Gastroesophageal sphincter (tissue), 3 donors: ENCODE results near the gene RBMS2.
"Not testable (repeated sequence)": the region's sequence is repeated elsewhere in the genome, so short reads cannot be mapped to it uniquely, and the experiment has no call there.

Source experiments
- CTCF ChIP-seq, 4 experiments: fragments of 200-600 bp in 2 of 4; fragments of 450-650 bp in 2 of 4; sonication (generic) in 1 of 4; IDR thresholded peaks; one replicate each; pipeline ENCODE4 v1.5.1; 2017 to 2019; ENCODE audit warnings: antibody characterized with exemption in 4 of 4, mild to moderate bottlenecking in 2 of 4, moderate library complexity in 2 of 4
- POLR2A ChIP-seq, 2 donors: fragments of 450-650 bp; IDR thresholded peaks; one replicate each; pipeline ENCODE4 v1.6.1; 2017; ENCODE audit warnings: antibody characterized with exemption in 2 of 2, mild to moderate bottlenecking in 2 of 2, moderate library complexity in 1 of 2
- POLR2AphosphoS5 ChIP-seq: sonication (generic); formaldehyde crosslinking; IDR thresholded peaks from one replicate; pipeline ENCODE4 v1.6.1; 2017; ENCODE audit warnings: antibody characterized with exemption

DNA sequence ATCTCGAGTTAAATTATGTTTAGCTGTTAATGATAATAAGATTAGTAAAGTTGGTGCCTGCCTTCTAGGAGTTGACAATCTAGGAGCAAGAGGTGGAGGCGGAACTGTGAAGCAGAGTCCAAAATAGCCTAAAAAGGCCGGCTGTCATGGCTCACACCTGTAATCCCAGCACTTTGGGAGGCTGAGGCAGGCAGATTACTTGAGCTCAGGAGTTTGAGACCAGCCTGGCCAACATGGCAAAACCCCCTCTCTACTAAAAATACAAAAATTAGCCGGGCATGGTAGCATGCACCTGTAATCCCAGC is 7.7 kb upstream of the RBMS2 start:
- TF ChIP-seq POLR2A (IDR thresholded peaks at IDR 0.05); CTCF (IDR thresholded peaks at IDR 0.05); POLR2AphosphoS5: not testable (repeated sequence)
